T-helper 1 cell treated with Interleukin-12 subunit alpha and Interleukin-12 subunit beta and Interleukin-4 antibody, amounts not matched to agents 30 μg/mL and 1 μg/mL, for 36 hours (primary cell): ENCODE data around the gene POLE.

Source experiments
- H3K27ac Mint-ChIP-seq: one replicate; pipeline ENCODE4 v1.8.0; 2021; ENCODE audit warnings: mild to moderate bottlenecking, mixed read lengths
- H3K27me3 Mint-ChIP-seq: one replicate; pipeline ENCODE4 v1.8.0; 2021; ENCODE audit warnings: low read depth, mixed read lengths
- H3K36me3 Mint-ChIP-seq: one replicate; pipeline ENCODE4 v1.8.0; 2021; ENCODE audit warnings: low read depth, mixed read lengths
- H3K4me1 Mint-ChIP-seq: one replicate; pipeline ENCODE4 v1.8.0; 2021; ENCODE audit warnings: low read depth, mixed read lengths
- H3K4me3 Mint-ChIP-seq: one replicate; pipeline ENCODE4 v1.8.0; 2021; ENCODE audit warnings: mild to moderate bottlenecking, moderate library complexity, mixed read lengths
- H3K9me3 Mint-ChIP-seq: one replicate; pipeline ENCODE4 v1.8.0; 2021; ENCODE audit warnings: mixed read lengths

Gene POLE

DNA sequence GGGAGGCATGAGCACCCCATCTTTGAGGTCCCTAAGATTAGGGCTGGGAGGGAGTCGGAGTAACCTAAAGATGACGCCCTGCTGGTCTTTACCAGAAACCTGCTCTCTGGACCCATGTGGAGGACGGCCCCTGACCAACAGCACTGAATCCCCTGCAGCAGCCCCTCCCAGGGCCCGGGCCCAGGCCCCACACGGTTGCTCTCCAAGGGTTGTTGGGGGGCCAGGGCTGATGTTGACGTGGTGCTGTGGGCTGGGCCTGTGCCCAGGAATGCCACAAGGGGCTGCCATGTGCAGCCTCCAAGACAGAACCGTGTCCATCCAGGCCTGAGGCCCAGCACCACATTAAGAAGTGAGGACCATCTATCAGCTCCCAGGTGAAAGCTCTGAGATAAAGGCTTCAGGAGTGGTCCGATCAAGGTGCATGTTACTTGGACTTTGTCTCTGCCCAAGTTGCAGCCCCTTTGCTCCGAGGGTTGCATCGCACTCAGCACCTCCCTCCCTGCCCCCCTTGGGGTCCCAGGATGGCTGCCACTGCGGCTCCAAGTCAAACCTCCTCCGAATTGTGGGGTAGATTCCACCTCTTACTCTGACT is 106.3 kb downstream of the POLE start:
- Mint-ChIP-seq H3K27me3 (no peaks in the 10 kb centered on the region), H3K27ac (no peak overlapping the region), H3K4me1 (no peaks in the 10 kb centered on the region), H3K9me3 (no peaks in the 10 kb centered on the region), H3K36me3 (peaks cover 5% of the 10 kb centered on the region), H3K4me3 (no peak overlapping the region)

DNA sequence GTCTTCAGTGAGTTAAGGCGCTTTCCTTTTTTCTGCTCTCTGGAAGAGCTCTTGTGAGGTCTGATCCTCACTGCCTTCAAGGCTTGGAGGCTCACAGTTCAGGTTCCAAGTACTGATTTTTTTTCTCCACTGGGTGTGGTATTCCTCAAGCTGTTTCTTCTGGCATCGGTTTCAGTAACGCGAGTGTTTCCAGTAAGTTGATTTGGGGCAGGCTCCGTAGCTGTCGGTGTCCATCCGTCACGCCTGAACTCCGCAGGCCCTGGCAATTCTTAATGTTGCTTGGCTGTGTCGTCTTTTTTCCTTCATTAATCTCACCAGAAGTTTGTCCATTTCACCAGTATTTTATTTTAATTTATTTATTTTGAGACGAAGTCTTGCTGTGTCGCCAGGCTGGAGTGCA is 107.4 kb downstream of the POLE start:
- H3K27ac Mint-ChIP-seq, result no peak overlapping the region
- H3K4me1 Mint-ChIP-seq, result no peaks in the 10 kb centered on the region
- H3K4me3 Mint-ChIP-seq, result no peak overlapping the region
- H3K9me3 Mint-ChIP-seq, result no peaks in the 10 kb centered on the region
- H3K27me3 Mint-ChIP-seq, result no peaks in the 10 kb centered on the region
- H3K36me3 Mint-ChIP-seq, result peaks cover 5% of the 10 kb centered on the region

DNA sequence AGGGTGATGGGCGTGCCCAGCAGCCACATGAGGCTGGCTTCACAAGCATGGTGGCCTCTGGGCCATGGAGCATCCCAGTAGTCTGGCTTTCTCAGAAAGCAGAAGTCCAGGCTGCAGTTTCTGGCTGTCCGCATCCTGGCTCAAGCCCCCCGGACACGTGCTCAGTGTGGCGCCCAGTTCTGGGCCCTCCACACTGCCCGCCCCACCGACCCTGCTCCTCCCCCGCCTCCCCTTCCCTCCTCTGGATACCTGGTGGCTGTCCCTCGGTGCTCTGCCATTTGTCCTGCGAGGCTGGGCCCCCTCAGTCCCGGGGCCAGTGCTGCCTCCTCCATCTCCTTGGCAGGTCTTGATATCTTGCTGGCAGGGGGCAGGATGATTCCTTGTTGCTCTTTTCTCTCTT is 108.3 kb downstream of the POLE start:
- H3K9me3 Mint-ChIP-seq, result no peaks in the 10 kb centered on the region
- H3K4me3 Mint-ChIP-seq, result no peak overlapping the region
- H3K27me3 Mint-ChIP-seq, result no peaks in the 10 kb centered on the region
- H3K36me3 Mint-ChIP-seq, result peaks cover 4% of the 10 kb centered on the region
- H3K4me1 Mint-ChIP-seq, result no peaks in the 10 kb centered on the region
- H3K27ac Mint-ChIP-seq, result no peak overlapping the region

DNA sequence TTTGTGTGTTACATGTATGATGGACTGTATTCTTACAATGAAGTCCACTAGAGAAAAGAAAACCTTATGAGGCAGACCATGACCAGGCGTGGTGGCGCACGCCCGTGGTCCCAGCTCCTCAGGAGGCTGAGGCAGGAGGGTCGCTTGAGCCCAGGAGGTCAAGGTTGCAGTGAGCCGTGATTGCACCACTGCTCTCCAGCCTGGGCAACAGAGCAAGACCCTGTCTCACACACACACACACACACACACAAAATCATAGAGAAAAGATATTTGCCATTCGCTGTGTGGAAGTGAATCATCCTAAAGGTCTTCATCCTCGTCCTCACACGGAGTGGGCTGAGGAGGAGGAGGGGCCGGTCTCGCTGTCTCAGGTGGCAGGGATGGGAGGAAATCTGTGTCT is 109.0 kb downstream of the POLE start:
- H3K36me3 Mint-ChIP-seq, result peaks cover 2% of the 10 kb centered on the region
- H3K27me3 Mint-ChIP-seq, result no peaks in the 10 kb centered on the region
- H3K27ac Mint-ChIP-seq, result no peak overlapping the region
- no peak overlapping the region for H3K4me3 Mint-ChIP-seq
- no peaks in the 10 kb centered on the region for H3K4me1 Mint-ChIP-seq
- no peaks in the 10 kb centered on the region for H3K9me3 Mint-ChIP-seq

DNA sequence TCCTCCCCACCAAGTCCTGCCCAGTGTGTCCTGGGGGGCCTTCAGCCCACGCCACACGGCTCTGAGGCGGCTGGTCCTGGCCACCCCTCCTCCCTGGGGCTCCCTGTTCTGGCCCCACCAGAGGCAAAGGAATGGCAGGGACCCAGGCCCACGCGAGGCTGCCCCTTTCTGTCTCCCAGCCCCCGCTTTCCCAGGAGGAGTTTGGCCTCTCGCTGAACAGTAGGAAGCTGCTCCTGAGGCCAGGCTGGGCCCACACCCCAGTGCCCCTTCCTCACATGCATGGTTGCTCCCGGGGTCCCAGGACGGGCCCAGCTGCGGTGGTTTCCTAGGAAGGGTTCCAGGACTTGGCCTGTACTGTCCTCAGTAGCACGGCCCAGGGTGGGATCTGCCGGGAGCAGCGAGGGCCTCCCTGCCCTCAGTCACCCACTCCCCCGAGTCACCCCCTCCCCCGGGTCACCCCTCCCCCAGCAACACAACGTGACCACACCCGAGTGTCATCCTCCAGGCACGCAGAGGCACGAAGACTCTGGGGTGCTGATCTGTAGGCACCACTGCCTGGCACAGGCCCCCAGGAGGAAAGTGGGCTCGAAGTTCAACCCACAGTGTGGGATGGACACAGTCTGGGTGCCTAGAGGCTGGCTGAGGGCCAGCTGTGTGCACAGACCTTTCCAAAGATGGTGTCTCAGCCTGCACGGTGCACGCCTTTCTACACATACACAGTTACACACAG is 109.8 kb downstream of the POLE start:
- H3K36me3 Mint-ChIP-seq, result peaks cover 2% of the 10 kb centered on the region
- no peaks in the 10 kb centered on the region for H3K27me3 Mint-ChIP-seq
- no peaks in the 10 kb centered on the region for H3K4me1 Mint-ChIP-seq
- no peaks in the 10 kb centered on the region for H3K9me3 Mint-ChIP-seq
- H3K4me3 Mint-ChIP-seq, result no peak overlapping the region
- no peak overlapping the region for H3K27ac Mint-ChIP-seq

DNA sequence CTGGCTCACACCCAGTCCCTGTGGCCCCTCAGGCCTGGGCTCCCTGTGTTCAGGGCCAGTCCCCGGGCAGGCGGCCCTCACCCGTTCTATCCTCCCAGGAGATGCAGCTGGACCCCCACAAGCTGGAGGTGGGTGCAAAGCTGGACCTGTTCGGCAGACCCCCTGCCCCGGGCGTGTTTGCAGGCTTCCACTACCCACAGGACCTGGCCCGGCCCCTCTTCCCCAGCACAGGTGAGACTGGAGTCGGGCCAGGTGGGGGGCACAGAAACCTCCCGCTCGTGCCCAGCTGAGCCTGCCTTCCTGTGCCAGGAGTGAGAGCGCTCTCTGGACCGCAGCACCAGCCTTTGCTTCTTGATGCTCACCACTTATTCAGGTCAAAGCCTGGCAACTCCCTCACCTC is 110.4 kb downstream of the POLE start:
- Mint-ChIP-seq H3K4me3 (no peak overlapping the region), H3K27ac (no peak overlapping the region), H3K36me3 (peaks cover 2% of the 10 kb centered on the region), H3K4me1 (no peaks in the 10 kb centered on the region), H3K27me3 (no peaks in the 10 kb centered on the region), H3K9me3 (no peaks in the 10 kb centered on the region)

DNA sequence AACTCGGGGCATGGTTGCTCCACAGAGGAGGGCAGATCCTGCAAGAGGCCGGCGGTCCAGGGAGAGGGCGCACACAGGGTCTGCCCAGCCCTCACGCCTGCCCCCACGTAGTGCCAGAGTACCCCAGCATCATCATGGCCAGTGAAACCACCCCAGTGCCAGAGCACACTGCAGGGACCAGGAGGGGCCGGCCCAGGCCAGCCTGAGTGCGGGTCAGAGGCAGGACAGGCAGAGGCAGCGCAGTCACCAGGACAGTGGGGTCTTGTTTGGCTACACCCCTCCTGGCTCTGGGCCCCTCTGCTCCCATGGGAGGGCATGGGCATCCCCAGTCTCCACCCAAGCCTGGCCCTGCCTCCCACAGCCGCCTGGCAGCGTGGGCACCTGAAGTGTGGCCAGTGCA is 111.5 kb downstream of the POLE start:
- no peaks in the 10 kb centered on the region for H3K27me3 Mint-ChIP-seq
- peaks cover 2% of the 10 kb centered on the region for H3K36me3 Mint-ChIP-seq

DNA sequence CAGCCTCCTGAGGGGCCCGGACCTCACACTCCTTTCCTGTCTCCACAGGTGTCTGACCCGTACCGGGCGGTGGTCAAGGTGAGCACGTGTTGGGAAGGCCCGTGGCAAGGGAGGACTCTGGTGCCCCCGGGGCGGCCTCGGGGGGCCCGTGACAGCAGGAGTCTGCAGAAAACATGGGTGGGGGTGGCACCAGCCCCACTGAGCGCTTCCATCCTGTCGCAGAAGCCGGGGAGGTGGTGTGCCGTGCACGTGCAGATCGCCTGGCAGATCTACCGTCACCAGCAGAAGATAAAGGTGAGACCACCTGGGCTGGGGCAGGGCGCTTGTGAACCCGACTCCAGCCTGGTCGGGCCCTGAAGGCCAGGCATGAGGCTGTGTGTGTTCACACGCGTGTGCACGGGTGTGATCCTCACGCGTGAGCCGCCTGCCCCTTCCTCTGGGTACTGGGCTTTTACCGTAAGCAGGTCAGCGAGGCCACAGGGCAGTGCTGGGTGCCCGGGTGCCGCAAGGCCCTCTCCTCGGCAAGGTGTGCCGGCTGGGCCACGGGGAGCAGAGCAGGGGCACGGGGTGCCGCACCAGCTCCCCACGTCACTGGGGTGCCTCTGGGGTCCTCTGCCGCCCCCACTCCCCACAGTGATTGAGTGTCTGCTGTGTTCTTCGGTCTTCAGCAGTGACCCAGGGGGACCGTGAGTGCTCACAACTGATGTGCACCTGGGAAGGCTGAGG is 112.7 kb downstream of the POLE start:
- Mint-ChIP-seq H3K4me1 (no peaks in the 10 kb centered on the region), H3K4me3 (no peak overlapping the region), H3K9me3 (no peaks in the 10 kb centered on the region), H3K36me3 (peaks cover 2% of the 10 kb centered on the region), H3K27me3 (no peaks in the 10 kb centered on the region), H3K27ac (no peak overlapping the region)

More for the DNA sequence above, 111.5 kb downstream of the POLE start:
- Mint-ChIP-seq H3K27ac (no peak overlapping the region), H3K4me1 (no peaks in the 10 kb centered on the region), H3K4me3 (no peak overlapping the region), H3K9me3 (no peaks in the 10 kb centered on the region)
